GM18870 (cell line): ENCODE results near the gene P2RY8.
"Not testable (repeated sequence)": the region's sequence is repeated elsewhere in the genome, so short reads cannot be mapped to it uniquely, and the experiment has no call there.

Experiments
- ATAC-seq: cut with Tn5 transposase; IDR thresholded peaks from one replicate; pipeline ENCODE4 v1.9.1; 2021; ENCODE audit warnings: moderate library complexity; ENCODE audit not compliant: unreplicated experiment

The P2RY8 gene

GRCh38 chrX:1537031-1537715 is at the start of gene P2RY8:
Gene P2RY8, minus strand, starts transcription at chrX:1537185. Its CDS starts 70,627 bp downstream, at chrX:1466558.
- ATAC-seq: peak; percentile 60

DNA sequence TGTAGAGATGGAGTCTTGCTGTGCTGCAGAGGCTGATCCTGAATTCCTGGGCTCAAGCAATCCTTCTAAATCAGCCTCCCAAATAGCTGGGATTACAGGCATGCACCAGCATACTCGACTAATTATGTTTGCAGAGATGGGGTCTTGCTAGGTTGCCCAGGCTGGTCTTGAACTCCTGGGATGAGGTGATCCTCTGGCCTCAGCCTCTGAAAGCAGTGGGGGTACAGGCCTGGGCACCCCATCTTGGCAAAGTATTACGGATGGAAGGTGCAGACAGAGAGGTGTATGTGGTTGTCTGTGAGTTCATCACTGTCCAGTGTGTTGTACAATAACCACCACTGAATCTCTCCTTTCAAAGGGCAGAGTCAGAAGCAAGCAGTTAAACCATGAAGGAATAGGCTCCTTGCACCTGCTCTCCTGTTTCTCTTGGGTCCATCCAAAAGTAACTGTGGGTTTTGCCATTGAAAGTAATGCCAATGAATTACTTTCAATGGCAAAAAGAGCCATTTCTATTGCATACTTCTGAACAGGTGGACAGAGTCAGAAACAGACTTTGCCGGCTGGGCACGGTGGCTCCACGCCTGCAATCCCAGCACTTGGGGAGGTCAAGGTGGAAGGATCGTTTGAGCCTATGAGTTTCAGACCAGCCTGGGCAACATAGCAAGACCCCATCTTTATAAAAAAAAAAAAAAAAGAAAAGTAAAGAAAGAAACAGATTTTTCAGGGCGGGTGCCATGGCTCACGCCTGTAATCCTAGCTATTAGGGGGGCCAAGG is 47.4 kb upstream of the P2RY8 start:
- no peak for ATAC-seq

- ATAC-seq: peak; percentile 88
These were observed 45.9 kb upstream of the P2RY8 start for GRCh38 chrX:1582686-1583437.

GRCh38 chrX:1581132-1581531 is 44.1 kb upstream of the P2RY8 start:
- no peak for ATAC-seq

DNA sequence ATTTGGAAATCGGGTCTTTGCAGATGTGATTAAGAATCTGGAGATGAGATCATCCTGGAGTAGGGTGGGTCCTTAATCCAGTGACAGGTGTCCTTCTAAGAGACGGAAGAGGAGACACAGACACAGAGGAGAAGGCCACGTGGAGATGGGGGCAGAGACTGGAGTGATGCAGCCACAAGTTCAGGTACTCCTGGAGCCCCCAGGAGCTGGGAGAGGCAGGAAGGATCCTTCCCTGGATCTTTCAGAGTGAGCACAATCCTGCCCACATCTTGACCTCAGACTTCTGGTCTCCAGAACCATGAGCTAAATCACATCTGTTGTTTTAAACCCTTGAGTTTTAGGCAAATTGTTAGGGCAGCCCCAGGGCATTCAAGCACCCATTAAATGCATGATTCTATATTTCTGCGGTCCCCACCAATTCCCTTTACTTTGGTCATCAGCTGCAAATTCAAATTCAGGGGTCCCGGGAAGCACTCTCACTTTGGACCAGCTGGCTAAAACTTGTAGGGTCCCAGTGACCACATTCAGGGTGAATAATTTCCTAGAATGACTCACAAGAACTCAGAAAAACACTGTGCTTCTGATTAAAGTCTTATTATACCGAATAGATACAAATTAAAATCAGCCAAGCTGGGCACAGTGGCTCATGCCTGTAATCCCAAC is 41.7 kb upstream of the P2RY8 start:
- no peak for ATAC-seq

- no peak for ATAC-seq
These were observed 40.9 kb upstream of the P2RY8 start for GRCh38 chrX:1577845-1578244.

DNA sequence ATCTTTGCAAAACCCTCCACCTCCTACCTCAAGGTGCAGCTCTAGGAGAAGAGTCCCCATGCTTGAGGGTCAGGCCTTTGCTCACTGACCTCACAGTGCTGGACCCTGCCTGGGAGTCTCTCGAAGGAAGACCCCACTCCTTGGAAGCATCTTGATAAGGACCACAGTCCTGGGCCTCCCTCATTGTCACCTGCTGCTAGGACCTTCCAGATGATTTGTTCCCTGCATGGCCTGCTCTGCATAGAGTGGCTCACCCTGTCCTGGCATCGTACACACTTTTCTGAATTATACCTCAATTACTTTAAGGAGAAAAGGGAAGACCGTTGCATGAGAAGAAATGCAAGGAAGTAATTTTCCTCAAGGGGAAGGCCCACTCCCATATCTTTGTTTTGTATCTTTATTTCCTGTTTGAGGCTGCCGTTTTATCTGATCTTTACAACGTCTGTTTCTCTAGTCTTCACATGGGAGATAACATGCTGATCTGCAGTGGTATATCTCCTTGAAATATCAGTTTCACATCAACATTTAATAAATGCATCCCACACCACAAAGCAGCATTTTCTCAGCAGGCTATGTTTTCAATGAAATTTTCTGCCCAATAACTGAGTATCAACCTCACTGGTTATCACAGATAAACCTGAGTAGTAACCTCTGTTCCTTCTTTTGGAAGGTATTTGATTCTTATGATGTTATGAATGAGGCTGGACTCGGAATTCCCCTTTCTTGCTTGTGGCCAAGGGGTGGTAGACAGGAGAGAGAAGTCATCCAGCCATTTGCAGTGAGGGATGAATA is 39.4 kb upstream of the P2RY8 start:
- ATAC-seq: no peak

GRCh38 chrX:1574181-1574580 is 37.2 kb upstream of the P2RY8 start:
- ATAC-seq: not testable (repeated sequence)

- no peak for ATAC-seq
These were observed 28.0 kb upstream of the P2RY8 start for GRCh38 chrX:1564750-1565683.

- ATAC-seq: not testable (repeated sequence)
These were observed 27.1 kb upstream of the P2RY8 start for GRCh38 chrX:1564077-1564476.

- ATAC-seq: no peak
These were observed 24.2 kb upstream of the P2RY8 start for GRCh38 chrX:1561164-1561563.

- no peak for ATAC-seq
These were observed 21.9 kb upstream of the P2RY8 start for GRCh38 chrX:1558761-1559468.

DNA sequence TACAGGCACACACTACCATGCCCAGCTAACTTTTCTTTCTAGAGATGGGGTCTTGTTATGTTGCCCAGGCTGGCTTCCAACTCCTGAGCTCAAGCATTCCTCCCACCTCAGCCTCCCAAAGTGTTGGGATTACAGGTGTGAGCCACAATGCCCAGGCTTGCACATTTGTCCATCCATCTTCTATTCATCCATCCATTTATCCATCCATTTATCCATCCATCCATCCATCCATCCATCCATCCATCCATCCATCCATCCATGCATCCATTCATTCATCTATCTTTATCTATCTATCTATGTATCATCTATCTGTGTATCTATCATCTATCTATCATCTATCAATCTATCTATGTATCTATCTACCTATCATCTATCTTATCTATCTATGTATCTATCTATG is 20.5 kb upstream of the P2RY8 start:
- ATAC-seq: not testable (repeated sequence)

- ATAC-seq: no peak
These were observed 18.4 kb upstream of the P2RY8 start for GRCh38 chrX:1555370-1555769.

DNA sequence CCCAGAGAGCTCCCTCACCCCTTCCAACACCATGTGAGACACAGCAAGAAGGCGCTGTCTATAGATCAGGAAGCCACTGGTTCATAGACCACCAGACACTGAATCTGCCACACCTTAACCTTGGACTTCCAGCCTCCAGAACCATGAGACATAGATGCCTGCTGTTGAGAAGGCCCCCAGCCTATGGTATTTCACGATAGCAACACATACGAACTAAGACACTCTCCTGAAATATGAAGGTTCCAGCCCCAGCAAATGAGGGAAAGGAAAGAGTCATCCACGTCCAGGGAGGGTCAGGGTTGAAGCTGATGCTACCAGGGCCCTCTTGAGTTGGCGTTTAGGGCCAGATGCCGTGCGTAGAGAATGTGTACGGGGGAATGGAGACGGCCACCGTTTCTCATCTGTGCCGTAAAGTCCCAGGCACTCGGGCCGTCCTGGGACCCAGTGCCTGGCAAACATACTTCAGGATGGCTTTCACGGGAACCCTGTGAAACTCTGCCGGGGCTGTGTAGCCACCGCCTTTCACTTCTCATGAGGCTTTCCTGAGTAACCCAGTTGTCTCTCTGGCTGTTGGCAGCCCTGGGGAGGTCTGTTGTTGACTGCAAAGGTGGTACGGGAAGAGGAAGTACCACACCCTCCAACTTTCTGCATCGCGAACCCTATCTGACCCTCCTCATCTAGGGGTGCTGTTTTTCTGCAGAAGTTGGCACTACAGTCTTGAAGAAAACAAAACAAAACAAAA is 17.7 kb upstream of the P2RY8 start:
- ATAC-seq: no peak

GRCh38 chrX:1551959-1552546 is 15.1 kb upstream of the P2RY8 start:
- ATAC-seq: no peak

DNA sequence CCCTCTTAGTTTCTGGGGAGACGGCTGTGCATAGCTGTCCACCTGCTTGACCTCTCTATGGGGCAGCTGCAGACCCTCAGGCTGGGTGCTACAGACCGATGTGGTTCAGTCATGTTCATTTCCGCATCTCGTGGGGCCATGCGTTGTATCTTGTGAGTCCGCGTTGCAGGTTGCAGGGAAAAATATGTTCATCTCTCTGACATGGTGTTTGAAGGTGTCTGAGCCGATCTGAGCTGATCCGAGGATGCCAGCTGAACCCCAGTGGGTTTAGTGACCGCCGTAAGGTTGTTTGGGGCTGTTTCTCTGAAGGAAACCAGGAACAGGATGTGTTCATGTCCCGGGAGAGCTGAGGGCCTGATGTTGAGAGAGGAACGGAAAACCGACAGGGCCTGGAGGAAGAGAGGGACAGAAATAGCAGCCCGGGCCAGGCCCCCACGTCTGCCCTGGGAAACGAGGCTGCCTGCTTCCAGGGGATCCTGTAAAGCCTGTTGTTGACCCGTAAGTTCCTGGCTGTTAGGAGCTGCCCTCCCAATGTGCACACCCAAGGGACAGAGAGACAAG is 9.8 kb upstream of the P2RY8 start:
- ATAC-seq: no peak
